ENCODE measurements around the gene OR2T3.
A peak's percentile ranks its signal among the peaks of the same experiment; 100 is the strongest.
"Not testable (repeated sequence)": the region's sequence is repeated elsewhere in the genome, so short reads cannot be mapped to it uniquely, and the experiment has no call there.

Gene OR2T3

DNA sequence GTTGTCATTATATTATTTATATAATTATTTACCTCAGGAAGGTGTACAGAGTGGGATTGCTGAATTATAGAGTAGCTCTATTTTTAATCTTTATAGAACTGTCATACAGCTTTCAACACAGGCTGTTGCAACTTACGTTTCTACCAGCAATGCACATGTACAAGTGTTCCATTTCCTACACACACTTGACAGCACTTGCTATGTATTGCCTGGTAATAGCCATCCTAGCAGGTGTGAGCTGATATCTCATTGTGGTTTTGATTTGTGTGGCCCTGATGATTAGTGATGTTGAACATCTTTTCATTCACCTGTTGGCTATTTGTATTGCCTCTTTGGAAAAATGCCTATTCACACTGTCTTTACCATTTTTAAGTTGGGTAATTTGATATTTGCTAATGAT, 2.5 kb downstream of the OR2T3 start:
- DNase-seq, result not testable (repeated sequence)

DNA sequence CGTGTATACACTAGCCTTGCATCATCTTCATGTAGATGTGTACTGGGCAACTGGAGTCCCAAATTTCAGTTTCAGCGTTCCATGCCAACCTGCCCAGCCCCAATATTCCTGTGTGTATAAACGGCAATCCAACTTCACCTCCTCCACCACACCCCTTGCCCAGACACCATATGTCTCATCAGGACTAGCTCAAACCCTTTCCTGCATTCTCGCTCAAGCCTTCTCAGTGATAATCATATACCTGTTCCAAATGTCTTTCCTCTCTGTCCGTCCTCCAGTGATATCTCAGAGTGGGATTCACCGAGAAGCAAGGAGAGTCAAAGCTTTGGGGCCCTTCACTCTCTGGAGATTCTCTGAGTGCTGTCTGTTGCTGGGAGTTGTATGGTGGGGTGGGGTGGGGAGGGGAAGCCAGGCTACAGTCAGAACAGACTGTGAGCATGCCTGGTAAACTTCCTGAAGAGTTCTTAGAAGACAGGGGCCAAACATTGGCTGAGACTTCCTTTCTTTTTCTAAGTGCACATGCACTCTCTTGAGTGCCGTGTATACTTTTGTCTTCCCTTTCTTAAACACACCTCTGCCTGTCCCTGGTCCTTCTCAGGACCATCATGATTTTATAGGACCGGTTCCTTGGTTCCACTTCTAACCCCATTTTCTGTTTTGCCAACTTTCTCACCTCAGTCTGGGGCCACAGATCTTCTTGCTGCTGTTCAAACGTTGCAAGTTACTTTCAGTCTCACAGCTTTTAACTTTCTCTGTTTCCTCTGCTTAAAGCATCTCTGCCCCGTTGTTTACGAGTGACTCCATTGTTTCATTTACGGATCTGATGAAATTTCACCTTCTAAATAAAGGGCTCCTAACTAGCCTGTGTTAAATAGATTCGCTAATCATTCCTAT, 8.8 kb downstream of the OR2T3 start:
- peak in 1 of 2 donors; percentile 3 for DNase-seq

DNA sequence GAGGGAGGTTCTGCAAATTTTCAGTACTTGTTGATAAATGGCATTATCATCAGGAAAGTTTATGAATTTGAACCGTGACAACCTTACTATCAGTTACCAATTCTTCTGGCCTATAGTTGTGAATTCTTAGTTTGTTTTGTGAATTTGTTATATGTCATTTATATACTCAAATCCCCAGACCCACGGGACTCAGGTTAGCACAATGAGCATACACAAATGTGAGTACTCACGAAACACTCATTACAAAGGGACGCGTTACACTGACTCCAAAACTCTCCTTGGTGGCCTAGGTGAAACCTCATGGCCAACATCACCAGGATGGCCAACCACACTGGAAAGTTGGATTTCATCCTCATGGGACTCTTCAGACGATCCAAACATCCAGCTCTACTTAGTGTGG, 15.1 kb downstream of the OR2T3 start, which contains the start of gene OR2T5:
TSS of gene OR2T5 (plus strand) at position 301 of the 400 bp plus-strand sequence. CDS start at position 301, 0 bp downstream.
- not testable (repeated sequence) for DNase-seq

DNA sequence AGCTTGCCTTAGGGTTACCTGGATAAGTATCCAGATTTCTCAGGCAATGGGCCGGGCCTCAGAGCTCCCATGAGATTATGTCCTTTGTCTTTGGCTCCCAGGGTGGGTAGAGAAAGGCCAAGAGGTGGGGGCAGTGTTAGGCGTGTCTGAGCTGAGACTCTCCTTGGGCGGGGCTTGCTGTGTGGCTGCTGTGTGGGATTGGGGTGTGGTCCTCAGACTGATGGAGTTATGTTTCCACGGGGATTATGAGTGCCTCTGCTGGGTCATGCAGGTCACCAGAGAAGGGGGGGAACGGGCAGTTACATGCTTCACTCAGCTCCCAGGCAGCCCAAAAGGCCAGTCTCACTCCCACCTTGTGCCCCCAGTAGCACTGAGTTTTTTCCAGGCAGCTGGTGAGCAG, 23.5 kb downstream of the OR2T3 start:
- not testable (repeated sequence) for DNase-seq

DNA sequence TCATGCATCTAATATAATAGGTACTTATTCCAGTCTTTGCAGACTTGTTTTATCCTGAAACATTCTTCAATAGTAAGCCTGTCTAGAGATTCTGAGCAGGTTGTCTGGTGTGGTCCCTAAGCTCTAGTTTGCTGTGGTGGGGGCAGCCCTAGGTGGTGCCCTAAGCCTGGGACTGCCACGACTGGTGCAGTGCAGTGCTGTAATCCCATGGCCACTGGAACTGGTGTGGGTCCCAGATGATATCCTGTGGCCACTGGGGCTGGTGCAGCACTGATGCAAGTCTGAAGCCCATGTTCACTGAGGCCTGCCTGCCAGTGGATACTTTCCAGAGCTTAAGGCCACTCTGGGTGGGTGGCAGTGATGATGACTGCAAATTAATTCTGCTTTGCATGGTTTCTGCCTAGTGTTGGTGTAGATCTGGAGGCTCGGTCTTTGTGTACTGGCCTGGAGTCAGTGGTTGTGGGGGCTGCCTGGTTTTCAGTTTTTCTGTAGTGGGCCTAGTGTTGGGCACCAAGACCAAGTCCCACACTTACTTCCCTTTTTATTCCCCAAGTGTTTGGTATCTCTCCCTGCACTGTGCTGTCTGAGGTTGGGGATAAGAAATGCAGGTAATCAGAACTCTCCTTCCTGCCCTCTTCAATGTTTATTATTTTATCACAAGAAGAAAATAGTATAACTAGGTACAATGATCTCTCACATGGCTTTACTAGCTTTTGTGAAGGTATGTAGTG, 27.3 kb downstream of the OR2T3 start:
- DNase-seq, result not testable (repeated sequence)

- DNase-seq, result not testable (repeated sequence)
These were observed 34.6 kb downstream of the OR2T3 start, which contains the start of gene OR2G6 for GRCh38 chr1:248507773-248508172. Gene OR2G6, plus strand, starts transcription at chr1:248508073. Its CDS starts 13,574 bp downstream, at chr1:248521647.

DNA sequence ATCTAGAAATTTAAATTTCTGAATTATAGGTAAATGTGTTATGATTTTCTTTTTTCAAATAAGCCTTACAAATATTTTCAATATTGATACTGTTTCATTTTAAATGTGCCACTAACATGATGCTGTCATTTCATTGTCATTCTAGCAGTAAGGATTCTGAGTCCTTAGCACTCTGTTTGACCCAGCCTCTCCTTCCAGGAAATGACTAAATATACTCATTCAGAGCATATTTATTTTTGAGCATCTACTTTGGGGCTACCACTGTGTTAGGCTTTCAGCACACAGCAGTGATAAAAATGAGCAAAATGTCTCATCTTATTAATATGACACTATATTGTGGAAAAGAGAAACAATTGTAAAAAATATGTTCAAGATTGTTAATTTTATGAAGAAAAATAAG, 37.1 kb downstream of the OR2T3 start:
- DNase-seq, result not testable (repeated sequence)

- no peak for DNase-seq
These were observed 48.7 kb downstream of the OR2T3 start for GRCh38 chr1:248521856-248522255.
